MCF 10A (cell line): ENCODE data around the gene NEBL. TPM values are rescaled to one million over a fixed set of nuclear protein-coding genes. Genes with fewer than 3 reads are reported as not detected.

Experiments
- BruUV-seq: library from RNA; stranded (reverse); fragments of 400-500 nt; replicated peaks from 2 replicates; lab custom pipeline; 2021; lab: Mats Ljungman, UMichigan
- CTCF ChIA-PET: fragments of 300-600 bp; sonication (Branson Sonifier 250); formaldehyde crosslinking; extraction: SDS; loops from one replicate; lab custom pipeline; 2021; ENCODE audit warnings: antibody characterized with exemption, inconsistent platforms; lab: Yijun Ruan, JAX
- POLR2A ChIA-PET: fragments of 300-600, 350-650 bp; sonication (Branson Sonifier 250); formaldehyde crosslinking; extraction: SDS; loops from one replicate; lab custom pipeline; 2020; ENCODE audit warnings: antibody characterized with exemption, inconsistent platforms; lab: Yijun Ruan, JAX
- DNase-seq: peaks from one replicate; pipeline ENCODE4 v3.0.0-alpha.2; 2018; ENCODE audit not compliant: unreplicated experiment
- H3K27ac Mint-ChIP-seq: one replicate; pipeline ENCODE4 v1.8.0; 2022; ENCODE audit warnings: mild to moderate bottlenecking, low read depth, mixed read lengths; ENCODE audit not compliant: unreplicated experiment
- H3K27me3 Mint-ChIP-seq: one replicate; pipeline ENCODE4 v1.8.0; 2022; ENCODE audit warnings: mixed read lengths; ENCODE audit not compliant: insufficient read depth, unreplicated experiment
- H3K36me3 Mint-ChIP-seq: one replicate; pipeline ENCODE4 v1.8.0; 2022; ENCODE audit warnings: mild to moderate bottlenecking, moderate library complexity, mixed read lengths; ENCODE audit not compliant: insufficient read depth, unreplicated experiment
- H3K4me1 Mint-ChIP-seq: one replicate; pipeline ENCODE4 v1.8.0; 2022; ENCODE audit warnings: mixed read lengths; ENCODE audit not compliant: insufficient read depth, unreplicated experiment
- H3K4me3 Mint-ChIP-seq: one replicate; pipeline ENCODE4 v1.8.0; 2022; ENCODE audit warnings: mild to moderate bottlenecking, moderate library complexity, mixed read lengths; ENCODE audit not compliant: unreplicated experiment
- H3K9me3 Mint-ChIP-seq: one replicate; pipeline ENCODE4 v1.8.0; 2022; ENCODE audit warnings: mixed read lengths; ENCODE audit not compliant: unreplicated experiment
- CTCF ChIP-seq: fragments of 200-600 bp; IDR thresholded peaks from one replicate; pipeline ENCODE4 v1.8.0; 2022; ENCODE audit warnings: antibody characterized with exemption, mild to moderate bottlenecking; ENCODE audit not compliant: unreplicated experiment
- intact Hi-C: fragments of 100-400 bp; cut with micrococcal nuclease; formaldehyde crosslinking; loops from 2 replicates; pipeline ENCODE4 v1.14.1; 2022
- total RNA-seq: library from RNA; stranded (reverse); gene quantifications from 2 replicates; pipeline ENCODE4 v1.2.3, GENCODE V29; 2022

Gene NEBL
- total RNA-seq, 1 experiment from 2014 or later = 30.6 TPM

- Mint-ChIP-seq H3K36me3 (no peaks in the 10 kb centered on the region), H3K4me3 (no peak overlapping the region), H3K9me3 (no peaks in the 10 kb centered on the region), H3K27me3 (no peaks in the 10 kb centered on the region), H3K4me1 (no peaks in the 10 kb centered on the region), H3K27ac (no peak overlapping the region)
- CTCF ChIA-PET = interaction anchor here (0.7 to 1.3 kb wide), 2 partner anchors 9 to 487 kb away, joined by 3 to 4 read pairs; no protein-coding TSS in a partner anchor
- POLR2A ChIA-PET = no interaction called here
- DNase-seq = no peak
- no peak for TF ChIP-seq CTCF
- intact Hi-C loops = loop anchor here (10.0 kb wide), 2 partner anchors 756 to 836 kb away; no protein-coding TSS in a partner anchor
- no TSS peak for BruUV-seq
These were observed 136.7 kb downstream of the NEBL start for GRCh38 chr10:20760460-20760859.

DNA sequence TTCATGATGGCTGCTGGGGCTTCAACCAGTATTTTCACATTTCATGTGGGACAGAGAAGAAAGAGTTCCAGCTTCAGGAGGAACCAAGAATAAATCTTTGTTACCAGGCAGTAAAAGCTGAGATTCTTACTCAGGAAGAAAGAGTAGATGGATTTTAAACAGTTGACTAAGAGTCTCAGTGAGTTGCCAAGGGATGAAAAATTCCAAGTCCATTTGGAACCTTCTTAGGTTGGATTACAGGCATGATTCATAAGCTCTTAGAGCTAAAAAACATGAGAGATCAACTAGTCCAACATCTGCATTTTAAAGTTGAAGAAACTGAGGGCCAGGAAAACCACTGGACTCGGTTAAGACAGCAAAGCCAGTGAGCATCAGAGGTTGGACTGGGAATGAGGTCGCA is 148.6 kb downstream of the NEBL start:
- intact Hi-C loops = no loop called here
- no peaks in the 10 kb centered on the region for H3K27me3 Mint-ChIP-seq
- no peaks in the 10 kb centered on the region for H3K36me3 Mint-ChIP-seq
- no peak for DNase-seq
- ChIA-PET POLR2A (no interaction called here), CTCF (interaction anchor here (1.5 kb wide), 1 partner anchor 20 kb away, joined by 7 read pairs; no protein-coding TSS in a partner anchor)
- no peaks in the 10 kb centered on the region for H3K4me1 Mint-ChIP-seq
- no peak overlapping the region for H3K4me3 Mint-ChIP-seq
- H3K27ac Mint-ChIP-seq = no peak overlapping the region
- peaks cover 8% of the 10 kb centered on the region for H3K9me3 Mint-ChIP-seq
- no peak for TF ChIP-seq CTCF
- no TSS peak for BruUV-seq

DNA sequence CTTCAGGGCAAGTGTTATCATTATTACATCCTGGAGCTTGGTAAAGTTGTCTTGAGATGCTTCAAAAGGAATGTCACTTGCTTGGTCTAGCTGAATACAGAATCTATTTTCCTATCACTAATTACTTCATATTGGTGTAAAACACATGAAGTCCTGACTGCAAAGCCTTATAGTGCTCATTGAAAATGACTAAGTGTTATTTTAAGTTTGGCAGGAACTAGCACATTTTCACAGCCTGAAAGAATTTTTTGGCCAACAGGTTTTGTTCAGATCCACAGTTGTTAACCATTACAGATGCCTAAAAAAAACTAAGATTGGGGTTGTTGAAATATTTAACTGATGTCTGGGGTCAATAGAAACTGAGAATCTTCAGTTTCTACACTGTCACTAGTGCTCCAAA is 149.3 kb downstream of the NEBL start:
- no peak for DNase-seq
- Mint-ChIP-seq H3K9me3 (peaks cover 8% of the 10 kb centered on the region), H3K4me1 (no peaks in the 10 kb centered on the region), H3K4me3 (no peak overlapping the region), H3K27me3 (no peaks in the 10 kb centered on the region), H3K27ac (no peak overlapping the region), H3K36me3 (no peaks in the 10 kb centered on the region)
- TF ChIP-seq CTCF = no peak
- no TSS peak for BruUV-seq
- ChIA-PET POLR2A (no interaction called here), CTCF (no interaction called here)
- intact Hi-C loops = no loop called here

GRCh38 chr10:20746856-20747255 is 150.3 kb downstream of the NEBL start:
- no peak for DNase-seq
- no TSS peak for BruUV-seq
- no peak for TF ChIP-seq CTCF
- ChIA-PET POLR2A (no interaction called here), CTCF (no interaction called here)
- peaks cover 8% of the 10 kb centered on the region for H3K9me3 Mint-ChIP-seq
- no peak overlapping the region for H3K4me3 Mint-ChIP-seq
- H3K4me1 Mint-ChIP-seq = no peaks in the 10 kb centered on the region
- no peak overlapping the region for H3K27ac Mint-ChIP-seq
- intact Hi-C loops = no loop called here
- no peaks in the 10 kb centered on the region for H3K27me3 Mint-ChIP-seq
- no peaks in the 10 kb centered on the region for H3K36me3 Mint-ChIP-seq
